Upper lobe of right lung (tissue), 1 donor: ENCODE data around the gene MB21D2. TPM values are rescaled to one million over a fixed set of nuclear protein-coding genes. Genes with fewer than 3 reads are reported as not detected.
A peak's percentile ranks its signal among the peaks of the same experiment; 100 is the strongest.

ENCODE experiments used
- ATAC-seq: fragments of 200-7000 bp; cut with Tn5 transposase; one replicate; pipeline ENCODE4 v1.9.1; 2020; ENCODE audit warnings: mild to moderate bottlenecking, moderate library complexity
- DNase-seq: peaks from one replicate; pipeline ENCODE4 v3.0.0-alpha.2; 2020
- H3K27ac ChIP-seq: fragments of 200-600 bp; one replicate; pipeline ENCODE4 v1.8.0; 2022
- H3K27me3 ChIP-seq: fragments of 200-600 bp; one replicate; pipeline ENCODE4 v1.8.0; 2022; ENCODE audit warnings: mild to moderate bottlenecking
- H3K36me3 ChIP-seq: fragments of 200-600 bp; one replicate; pipeline ENCODE4 v1.8.0; 2022
- H3K4me1 ChIP-seq: fragments of 200-600 bp; one replicate; pipeline ENCODE4 v1.8.0; 2022
- H3K4me3 ChIP-seq: fragments of 200-600 bp; one replicate; pipeline ENCODE4 v1.8.0; 2022; ENCODE audit warnings: mild to moderate bottlenecking
- H3K9me3 ChIP-seq: fragments of 200-600 bp; one replicate; pipeline ENCODE4 v1.8.0; 2022
- CTCF ChIP-seq: fragments of 200-600 bp; IDR thresholded peaks from one replicate; pipeline ENCODE4 v1.8.0; 2022; ENCODE audit warnings: antibody characterized with exemption
- intact Hi-C: fragments of 100-400 bp; cut with DNase I; formaldehyde crosslinking; loops from one replicate; pipeline ENCODE4 v1.11.0; 2022
- total RNA-seq: library from RNA; stranded (reverse); fragmentation: NEBNext Ultra II Directional; extraction: Animal tissue kit (Norgen Biotek cat#: 25700); gene quantifications from one replicate; pipeline ENCODE4 v1.2.1, GENCODE V29; 2021
- donor health status: DM: no; HTN: yes; CAD: no; lungs with severe emphysema.

The MB21D2 gene
- total RNA-seq, 1 donor from 2014 or later, result 8.0 TPM

GRCh38 chr3:192862408-192863090 is 55.1 kb downstream of the MB21D2 start:
- Histone ChIP-seq H3K4me1 (no peaks in the 10 kb centered on the region), H3K9me3 (no peaks in the 10 kb centered on the region), H3K4me3 (no peak overlapping the region), H3K27ac (no peak overlapping the region), H3K36me3 (no peaks in the 10 kb centered on the region), H3K27me3 (no peaks in the 10 kb centered on the region)
- intact Hi-C loops, result no loop called here
- no peak for ATAC-seq
- no peak for DNase-seq
- no peak for TF ChIP-seq CTCF

GRCh38 chr3:192861972-192862371 is 55.7 kb downstream of the MB21D2 start:
- H3K27ac ChIP-seq, result no peak overlapping the region
- no peaks in the 10 kb centered on the region for H3K36me3 ChIP-seq
- H3K4me1 ChIP-seq, result no peaks in the 10 kb centered on the region
- TF ChIP-seq CTCF, result no peak
- H3K27me3 ChIP-seq, result no peaks in the 10 kb centered on the region
- intact Hi-C loops, result no loop called here
- no peak overlapping the region for H3K4me3 ChIP-seq
- no peaks in the 10 kb centered on the region for H3K9me3 ChIP-seq
- ATAC-seq (no peak), DNase-seq (no peak)

- intact Hi-C loops, result no loop called here
- no peak overlapping the region for H3K4me3 ChIP-seq
- no peaks in the 10 kb centered on the region for H3K27me3 ChIP-seq
- no peak for TF ChIP-seq CTCF
- no peaks in the 10 kb centered on the region for H3K4me1 ChIP-seq
- no peak overlapping the region for H3K27ac ChIP-seq
- DNase-seq (no peak), ATAC-seq (peak; percentile 62)
- no peaks in the 10 kb centered on the region for H3K36me3 ChIP-seq
- H3K9me3 ChIP-seq, result no peaks in the 10 kb centered on the region
Observed at GRCh38 chr3:192860454-192860853, 57.2 kb downstream of the MB21D2 start.

- no peaks in the 10 kb centered on the region for H3K4me1 ChIP-seq
- no peaks in the 10 kb centered on the region for H3K9me3 ChIP-seq
- TF ChIP-seq CTCF, result no peak
- no peak overlapping the region for H3K4me3 ChIP-seq
- no peak overlapping the region for H3K27ac ChIP-seq
- H3K36me3 ChIP-seq, result no peaks in the 10 kb centered on the region
- no peaks in the 10 kb centered on the region for H3K27me3 ChIP-seq
- ATAC-seq (no peak), DNase-seq (no peak)
- intact Hi-C loops, result no loop called here
Observed at GRCh38 chr3:192858849-192859585, 58.6 kb downstream of the MB21D2 start.

- ATAC-seq (no peak), DNase-seq (no peak)
- no peaks in the 10 kb centered on the region for H3K9me3 ChIP-seq
- H3K36me3 ChIP-seq, result no peaks in the 10 kb centered on the region
- H3K4me3 ChIP-seq, result no peak overlapping the region
- intact Hi-C loops, result no loop called here
- H3K27me3 ChIP-seq, result no peaks in the 10 kb centered on the region
- peaks cover 4% of the 10 kb centered on the region for H3K4me1 ChIP-seq
- TF ChIP-seq CTCF, result no peak
- H3K27ac ChIP-seq, result no peak overlapping the region
Observed at GRCh38 chr3:192857260-192857661, 60.4 kb downstream of the MB21D2 start.
